Activated T-helper 1 cell treated with Interleukin-2 at 50 U/mL for 16 hours (primary cell): Measurements from ENCODE around the gene MACF1.

Experiments used
- DNase-seq: peaks from one replicate; pipeline ENCODE4 v3.0.0-alpha.2; 2020; ENCODE audit warnings: low read depth

Gene MACF1

GRCh38 chr1:39297551-39297950 is 93.1 kb downstream of the MACF1 start:
- no peak for DNase-seq

DNA sequence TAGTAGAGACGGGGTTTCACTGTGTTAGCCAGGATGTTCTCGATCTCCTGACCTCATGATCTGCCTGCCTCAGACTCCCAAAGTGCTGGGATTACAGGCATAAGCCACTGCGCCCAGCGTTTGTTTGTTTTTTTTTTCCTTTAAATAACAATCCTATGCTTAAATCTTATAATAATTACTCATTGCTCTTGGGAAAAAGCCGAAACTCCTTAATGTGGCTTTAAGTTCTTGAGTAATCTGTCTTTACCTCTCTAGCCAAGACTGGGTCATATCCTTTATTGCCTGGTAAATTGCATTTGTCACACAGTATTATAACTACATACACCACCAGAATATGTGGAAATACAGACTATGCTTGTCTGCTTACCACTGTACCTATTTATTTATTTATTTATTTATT is 97.1 kb downstream of the MACF1 start:
- DNase-seq: no peak

DNA sequence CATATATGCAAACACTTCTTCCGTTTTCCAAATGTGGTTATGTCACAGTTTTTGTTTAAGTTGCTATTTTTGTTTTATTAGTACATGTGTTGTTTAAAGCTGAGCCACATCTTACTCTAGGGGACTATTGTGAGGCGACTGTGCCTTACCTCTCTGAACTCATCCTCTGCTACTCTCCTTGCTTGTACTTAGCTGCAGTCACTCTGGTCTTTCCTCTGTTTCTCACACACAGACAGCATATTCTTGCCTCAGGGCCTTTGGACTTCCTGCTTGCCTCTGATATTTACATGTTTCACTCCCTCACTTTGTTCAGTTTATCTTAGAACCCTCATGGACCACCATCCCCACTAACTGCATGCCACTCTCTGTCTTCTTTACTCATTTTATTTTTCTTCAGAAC is 101.1 kb downstream of the MACF1 start:
- DNase-seq: no peak

DNA sequence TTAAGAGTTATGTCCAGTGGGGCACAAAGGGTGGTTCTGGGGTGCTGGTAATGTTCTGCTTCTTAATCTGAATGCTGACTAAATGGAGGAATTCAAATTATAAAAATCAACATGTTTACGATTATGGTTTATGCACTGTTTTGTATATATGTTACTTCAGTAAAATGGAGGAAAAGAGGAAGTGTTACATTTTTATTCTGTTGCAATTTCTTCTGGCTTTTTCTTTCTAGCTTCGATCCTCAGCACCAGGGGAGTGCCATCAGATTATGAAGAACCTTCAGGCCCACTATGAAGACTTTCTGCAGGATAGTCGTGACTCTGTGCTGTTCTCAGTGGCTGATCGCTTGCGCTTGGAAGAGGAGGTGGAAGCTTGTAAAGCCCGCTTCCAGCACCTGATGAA is 105.5 kb downstream of the MACF1 start:
- no peak for DNase-seq

DNA sequence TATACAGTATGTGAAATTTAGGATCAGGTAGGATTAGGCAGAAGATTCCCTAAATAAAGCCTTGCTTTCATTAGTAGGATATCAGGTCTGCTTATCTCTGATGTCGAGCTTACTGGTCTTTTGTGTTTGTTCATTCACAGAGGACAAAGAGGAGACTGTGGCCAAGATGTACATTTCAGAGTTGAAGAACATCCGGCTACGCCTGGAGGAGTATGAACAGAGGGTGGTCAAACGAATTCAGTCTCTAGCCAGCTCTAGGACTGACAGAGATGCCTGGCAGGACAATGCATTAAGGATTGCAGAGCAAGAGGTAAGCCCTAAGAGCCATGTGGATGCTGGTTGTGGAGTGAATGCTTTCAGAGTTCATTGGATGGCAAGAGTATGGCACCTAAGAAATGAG is 106.2 kb downstream of the MACF1 start:
- no peak for DNase-seq

GRCh38 chr1:39317111-39317510 is 112.6 kb downstream of the MACF1 start:
- DNase-seq: no peak

GRCh38 chr1:39317910-39318633 is 113.6 kb downstream of the MACF1 start:
- DNase-seq: no peak

GRCh38 chr1:39321979-39322378 is 117.5 kb downstream of the MACF1 start:
- no peak for DNase-seq

- DNase-seq: no peak
These were observed 117.9 kb downstream of the MACF1 start for GRCh38 chr1:39322431-39322830.

DNA sequence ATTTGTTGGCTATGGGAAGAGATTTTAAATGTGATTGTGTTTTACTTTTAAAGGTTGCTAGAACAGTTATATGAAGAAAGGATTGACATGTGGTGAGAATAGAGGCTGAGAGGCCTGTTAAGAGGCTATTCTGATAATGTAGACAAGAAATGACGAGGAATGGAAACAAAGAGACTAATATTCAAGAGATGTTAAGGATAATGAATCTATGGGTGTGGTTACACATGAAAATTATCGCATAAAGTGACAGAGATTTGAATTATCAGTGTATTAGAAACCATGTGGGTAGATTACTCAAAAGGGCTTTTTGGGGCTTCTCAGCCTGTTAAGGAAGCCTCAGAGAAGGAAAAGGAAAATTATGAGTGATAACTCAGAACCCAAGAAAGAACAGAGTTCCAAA is 120.4 kb downstream of the MACF1 start:
- DNase-seq: no peak

GRCh38 chr1:39326836-39327235 is 122.3 kb downstream of the MACF1 start:
- DNase-seq: no peak

DNA sequence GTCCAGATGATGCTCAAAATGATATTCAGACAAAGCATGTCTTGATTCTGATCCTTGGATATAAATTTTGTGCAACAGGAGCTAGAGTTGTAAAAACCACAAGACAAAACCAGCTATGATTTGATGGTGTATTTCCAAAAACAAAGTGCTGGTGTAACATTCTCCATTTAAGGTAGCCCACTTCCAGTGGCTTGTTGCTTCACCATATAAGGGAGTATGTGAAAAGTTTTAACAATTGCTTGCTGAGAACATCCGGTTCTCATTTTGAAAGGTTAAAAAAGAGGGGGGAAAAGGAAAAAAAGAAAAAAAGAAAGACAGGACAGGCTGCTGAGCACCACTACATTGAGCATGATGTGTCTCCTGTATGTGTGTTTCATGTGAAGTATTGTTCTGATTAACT is 123.6 kb downstream of the MACF1 start:
- DNase-seq: no peak

- no peak for DNase-seq
These were observed 124.2 kb downstream of the MACF1 start for GRCh38 chr1:39328586-39329121.

DNA sequence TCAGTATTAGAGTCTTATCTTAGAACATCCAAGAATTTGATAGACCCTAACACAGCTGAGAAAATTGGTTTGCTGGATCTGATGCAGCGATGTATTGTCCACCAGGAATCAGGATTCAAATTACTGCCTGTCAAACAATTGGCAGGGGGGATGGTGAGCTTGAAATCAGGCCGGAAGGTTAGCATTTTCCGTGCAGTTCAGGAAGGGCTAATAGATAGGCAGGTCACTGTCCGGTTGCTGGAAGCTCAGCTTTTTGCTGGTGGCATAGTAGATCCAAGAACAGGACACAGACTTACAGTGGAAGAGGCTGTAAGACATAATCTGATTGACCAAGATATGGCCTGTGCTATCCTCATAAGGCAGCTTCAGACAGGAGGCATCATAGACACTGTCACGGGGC is 127.2 kb downstream of the MACF1 start:
- no peak for DNase-seq

GRCh38 chr1:39332291-39332690 is 127.8 kb downstream of the MACF1 start:
- DNase-seq: no peak

DNA sequence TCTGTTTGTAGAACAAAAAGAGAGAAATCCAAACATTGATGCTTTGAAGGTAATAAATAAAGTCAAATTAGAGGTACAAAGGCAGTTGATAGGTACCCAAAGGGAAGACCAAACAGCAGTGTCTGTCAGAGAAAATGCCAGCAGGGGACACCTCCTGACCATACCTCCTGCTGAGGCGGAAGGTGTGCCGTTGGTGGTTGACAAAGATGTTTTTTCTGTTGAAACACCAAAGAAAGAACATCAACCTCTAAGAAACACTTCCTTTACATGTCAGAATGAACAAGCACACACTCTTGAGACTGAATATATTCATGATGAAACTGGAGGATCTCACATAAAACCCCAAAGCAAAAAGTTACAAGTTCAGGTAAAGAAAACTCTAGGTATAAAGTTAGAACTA is 128.3 kb downstream of the MACF1 start:
- no peak for DNase-seq

DNA sequence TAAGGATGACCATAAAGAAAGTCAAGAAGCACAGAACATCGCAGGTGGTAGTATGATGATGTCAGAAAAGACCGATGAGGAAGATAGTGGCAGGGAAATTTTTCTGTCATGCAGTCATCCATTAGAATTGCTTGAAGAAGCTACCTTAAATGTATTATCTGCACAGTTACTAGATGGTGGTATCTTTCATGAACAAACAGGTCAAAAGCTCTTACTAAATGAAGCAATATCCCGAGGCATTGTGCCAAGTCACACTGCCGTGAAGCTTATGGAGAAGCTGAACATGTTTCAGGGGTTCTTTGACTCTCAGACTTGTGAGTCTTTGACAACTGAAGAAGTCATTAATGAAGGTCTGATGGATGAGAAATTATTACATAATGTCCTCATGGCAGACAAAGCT is 128.8 kb downstream of the MACF1 start:
- DNase-seq: no peak

- DNase-seq: no peak
These were observed 130.7 kb downstream of the MACF1 start for GRCh38 chr1:39335216-39335615.

GRCh38 chr1:39337067-39337466 is 132.6 kb downstream of the MACF1 start:
- no peak for DNase-seq

DNA sequence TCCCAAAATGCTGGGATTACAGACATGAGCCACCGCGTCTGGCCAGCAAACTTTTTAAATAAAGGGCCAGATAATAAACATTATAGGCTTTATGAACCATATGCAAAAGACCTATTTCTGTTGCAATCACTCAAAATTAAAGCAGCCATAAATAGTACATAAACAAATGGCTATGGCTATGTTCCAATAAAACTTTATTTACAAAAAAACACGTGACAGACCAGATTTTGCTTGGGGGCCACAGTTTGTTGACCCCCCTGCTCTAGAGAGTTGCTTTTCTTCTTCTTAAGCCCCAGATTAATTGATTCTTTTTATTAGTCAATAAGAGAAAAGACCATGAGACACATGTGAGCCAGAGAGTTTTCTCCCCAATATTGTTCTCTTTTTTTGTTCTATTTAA is 138.3 kb downstream of the MACF1 start:
- no peak for DNase-seq

GRCh38 chr1:39344394-39345154 is 140.1 kb downstream of the MACF1 start:
- DNase-seq: no peak

DNA sequence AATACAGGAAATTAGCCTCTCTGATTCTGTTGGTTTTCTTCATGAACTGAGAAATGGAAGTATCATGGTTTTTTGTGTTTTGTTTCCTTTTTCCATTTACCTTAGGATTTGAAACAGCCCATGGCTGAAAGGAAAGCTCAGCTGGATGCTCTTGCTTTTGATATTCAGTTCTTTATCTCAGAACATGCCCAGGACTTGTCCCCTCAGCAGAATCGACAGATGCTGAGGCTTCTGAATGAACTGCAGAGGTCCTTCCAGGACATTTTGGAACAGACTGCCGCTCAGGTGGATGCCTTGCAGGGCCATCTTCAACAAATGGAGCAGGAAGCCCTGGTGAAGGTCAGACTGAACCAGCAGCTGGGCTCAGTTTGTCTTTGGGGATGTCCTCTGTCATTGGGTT is 142.4 kb downstream of the MACF1 start:
- no peak for DNase-seq

DNA sequence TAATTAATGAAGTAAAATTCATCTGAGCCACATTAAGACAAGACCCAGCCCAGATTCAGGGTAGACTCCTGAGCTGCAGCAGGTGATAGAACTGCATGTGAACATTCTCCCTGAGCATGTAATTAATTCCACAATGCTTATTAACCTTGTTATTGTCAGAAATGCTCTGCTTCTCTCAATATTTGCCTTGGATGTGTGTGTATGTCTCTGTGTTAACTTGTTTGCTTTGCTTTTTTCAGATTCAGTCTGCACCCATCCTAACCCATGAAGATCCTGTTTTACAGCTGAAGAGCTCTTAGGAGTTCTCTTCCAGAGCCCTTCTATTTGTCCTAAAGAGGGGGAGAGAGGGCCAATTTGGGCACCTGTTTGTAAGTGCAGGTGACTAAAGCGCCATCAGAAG is 143.8 kb downstream of the MACF1 start:
- no peak for DNase-seq

DNA sequence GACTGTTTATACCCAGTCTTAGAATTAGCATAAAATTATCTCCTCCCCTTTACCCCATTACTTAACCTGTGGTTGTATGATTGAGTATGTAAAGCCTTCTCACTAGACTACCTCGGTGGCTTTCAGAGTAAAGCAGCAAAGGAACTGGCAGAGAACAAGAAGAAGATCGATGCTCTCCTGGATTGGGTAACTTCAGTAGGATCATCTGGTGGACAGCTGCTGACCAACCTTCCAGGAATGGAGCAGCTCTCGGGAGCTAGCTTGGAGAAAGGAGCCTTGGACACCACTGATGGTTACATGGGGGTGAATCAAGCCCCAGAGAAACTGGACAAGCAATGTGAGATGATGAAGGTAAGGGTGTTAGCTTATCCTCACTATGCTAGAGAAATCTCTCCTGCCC is 148.4 kb downstream of the MACF1 start:
- no peak for DNase-seq
